ENCODE measurements around the gene DCAF5. TPM values are rescaled to one million over a fixed set of nuclear protein-coding genes. Genes with fewer than 3 reads are reported as not detected.
"Not testable (repeated sequence)": the region's sequence is repeated elsewhere in the genome, so short reads cannot be mapped to it uniquely, and the experiment has no call there.

The DCAF5 gene
- polyA plus RNA-seq, 1 donor: 66.6 TPM

DNA sequence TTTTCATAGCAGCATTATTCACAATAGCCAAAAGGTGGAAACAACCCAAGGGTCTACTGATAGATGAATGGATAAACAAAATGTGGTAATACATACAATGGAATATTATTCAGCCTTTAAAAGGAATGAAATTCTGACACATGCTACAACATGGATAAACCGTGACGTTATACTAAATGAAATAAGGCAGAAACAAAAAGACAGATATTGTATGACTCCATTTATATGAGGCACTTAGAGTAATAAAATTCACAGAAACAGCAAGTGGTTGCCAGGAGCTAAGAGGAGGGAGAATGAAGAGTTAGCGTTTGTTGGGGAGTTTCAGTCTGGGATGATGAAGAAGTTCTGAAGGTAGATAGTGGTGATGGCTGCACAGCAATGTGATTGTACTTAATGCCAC lies 76.6 kb downstream of the DCAF5 start:
- DNase-seq: no peak

DNA sequence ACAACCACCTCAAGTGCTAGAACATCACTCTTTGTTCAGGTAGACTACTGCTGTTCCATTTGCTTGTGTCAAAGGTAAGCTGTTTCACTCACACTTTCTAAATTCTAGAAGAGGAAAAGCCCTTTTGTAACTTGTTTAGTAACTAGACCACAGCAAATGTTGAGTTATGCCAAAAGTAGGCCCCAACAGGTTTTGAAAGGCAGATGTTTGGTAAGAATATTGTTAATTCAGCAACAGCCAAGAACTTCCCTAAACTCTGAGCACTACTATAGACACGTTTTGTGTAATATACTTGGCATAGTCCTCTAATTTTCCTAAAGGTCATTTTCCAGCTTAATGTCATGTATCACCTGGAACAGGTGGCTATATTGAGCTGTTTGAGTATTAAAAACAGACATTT lies 79.0 kb downstream of the DCAF5 start:
- no peak for DNase-seq

DNA sequence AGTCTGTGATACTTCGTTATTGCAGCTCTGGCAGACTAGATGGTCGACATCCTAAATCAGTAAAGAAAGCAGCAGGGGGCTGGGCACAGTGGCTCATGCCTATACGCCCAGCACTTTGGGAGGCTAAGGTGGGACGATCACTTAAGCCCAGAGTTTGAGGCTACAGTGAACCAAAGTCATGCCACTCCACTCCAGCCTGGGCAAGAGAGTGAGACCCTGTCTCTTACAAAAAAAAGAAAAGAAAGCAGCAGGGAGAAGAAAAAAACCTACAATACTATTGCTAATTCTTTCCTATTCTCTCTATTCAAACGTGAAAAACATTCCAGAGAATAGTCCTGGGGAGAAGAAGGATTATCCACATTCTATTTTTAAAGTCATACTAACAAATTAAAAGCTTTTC lies 79.5 kb downstream of the DCAF5 start:
- no peak for DNase-seq

DNA sequence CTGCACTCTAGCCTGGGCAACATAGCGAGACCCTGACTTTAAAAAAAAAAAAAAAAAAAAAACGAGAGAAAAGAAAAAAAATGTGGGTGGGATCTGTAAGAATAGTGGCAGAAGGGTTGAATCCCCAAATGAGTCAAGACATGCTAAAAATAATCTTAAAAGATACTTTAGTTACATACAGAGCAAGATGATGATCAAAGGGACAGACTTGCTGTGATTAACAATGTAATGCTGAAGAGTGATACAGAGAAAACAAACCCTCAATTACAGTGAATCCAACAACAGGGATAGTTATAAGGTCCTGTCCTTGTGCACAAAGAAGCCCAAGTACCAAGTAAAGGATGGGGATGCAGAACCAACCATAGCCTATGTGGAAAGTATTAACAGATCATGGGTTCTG lies 80.3 kb downstream of the DCAF5 start:
- no peak for DNase-seq

DNA sequence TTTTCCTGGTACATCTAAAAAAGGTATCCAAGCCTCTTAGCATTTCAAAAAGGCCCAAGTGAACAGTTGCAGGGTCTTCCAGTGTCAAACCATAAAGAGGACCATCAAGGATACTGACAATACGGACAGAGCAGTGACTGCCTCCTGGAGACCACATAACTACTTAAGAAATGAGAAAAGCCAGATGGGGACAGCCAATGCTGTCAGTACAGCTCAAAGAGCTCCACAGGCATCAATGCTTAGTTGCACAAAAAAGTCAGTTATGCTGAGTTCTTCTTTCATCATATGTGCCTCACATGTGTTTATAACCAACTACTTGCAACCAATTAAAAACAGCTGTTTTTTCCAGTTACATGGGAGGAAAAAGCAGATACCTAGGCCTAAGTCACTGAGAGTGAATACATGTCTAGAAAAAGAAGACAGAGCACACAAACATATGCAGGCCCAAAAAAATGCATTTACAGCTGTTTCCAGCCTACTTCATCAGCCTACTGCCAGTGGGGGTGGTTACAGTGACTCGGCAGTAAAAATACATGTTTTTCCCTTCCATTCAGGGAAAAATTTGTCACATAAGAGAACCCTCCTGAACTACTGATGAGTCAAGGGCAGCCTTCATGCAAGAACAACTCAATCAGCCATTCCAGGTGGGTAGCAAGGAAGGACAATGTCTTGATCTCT lies 84.0 kb downstream of the DCAF5 start:
- DNase-seq: no peak

DNA sequence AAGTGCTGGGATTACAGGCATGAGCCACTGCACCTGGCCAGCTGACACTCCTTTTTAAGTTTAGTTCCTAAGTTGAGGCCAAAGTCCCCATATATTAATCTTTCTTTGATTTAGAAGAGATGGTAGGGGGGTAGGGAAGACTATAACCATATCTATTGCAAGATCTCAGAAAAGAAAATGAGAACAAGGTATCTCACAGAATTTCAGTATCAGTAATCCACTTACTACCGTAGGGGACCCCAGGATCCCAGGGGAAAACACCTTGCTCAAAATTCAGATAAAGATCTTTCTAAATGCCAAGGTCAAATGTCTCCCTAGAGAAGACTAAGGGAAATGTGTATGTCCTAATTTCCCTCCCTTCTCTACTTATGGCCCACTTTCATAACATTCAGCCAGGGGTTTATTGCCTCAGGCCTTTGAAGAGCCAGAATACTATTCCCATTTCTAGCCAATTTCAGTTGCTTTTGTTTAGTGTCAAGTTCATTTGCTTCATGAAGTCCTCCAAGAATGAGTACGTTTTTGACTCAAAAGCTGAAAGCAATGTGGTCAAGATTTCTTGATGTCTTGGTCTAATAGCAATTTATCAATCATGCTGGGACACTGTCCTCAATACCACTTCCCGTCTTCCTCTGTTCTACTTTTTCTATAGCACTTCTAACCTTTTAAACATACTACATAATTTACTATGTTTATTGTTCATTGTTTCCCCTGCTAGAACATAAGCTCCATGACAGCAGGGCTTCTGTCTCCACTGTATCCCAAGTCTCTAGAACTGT lies 86.3 kb downstream of the DCAF5 start:
- DNase-seq: no peak

DNA sequence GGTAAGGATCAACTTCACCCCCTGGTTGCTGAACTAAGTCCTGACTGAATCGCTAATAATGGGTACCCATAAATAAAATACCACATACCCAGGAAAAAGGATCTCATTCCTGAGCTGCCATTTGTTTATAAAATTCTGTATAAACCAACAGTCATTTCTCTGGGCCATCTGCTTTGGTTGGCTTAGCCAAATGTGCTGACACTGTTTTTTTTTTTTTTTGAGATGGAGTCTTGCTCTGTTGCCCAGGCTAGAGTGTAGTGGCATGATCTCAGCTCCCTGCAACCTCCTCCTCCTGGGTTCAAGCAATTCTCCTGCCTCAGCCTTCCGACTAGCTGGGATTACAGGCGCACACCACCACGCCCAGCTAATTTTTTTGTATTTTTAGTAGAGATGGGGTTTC lies 87.0 kb downstream of the DCAF5 start:
- DNase-seq: not testable (repeated sequence)

DNA sequence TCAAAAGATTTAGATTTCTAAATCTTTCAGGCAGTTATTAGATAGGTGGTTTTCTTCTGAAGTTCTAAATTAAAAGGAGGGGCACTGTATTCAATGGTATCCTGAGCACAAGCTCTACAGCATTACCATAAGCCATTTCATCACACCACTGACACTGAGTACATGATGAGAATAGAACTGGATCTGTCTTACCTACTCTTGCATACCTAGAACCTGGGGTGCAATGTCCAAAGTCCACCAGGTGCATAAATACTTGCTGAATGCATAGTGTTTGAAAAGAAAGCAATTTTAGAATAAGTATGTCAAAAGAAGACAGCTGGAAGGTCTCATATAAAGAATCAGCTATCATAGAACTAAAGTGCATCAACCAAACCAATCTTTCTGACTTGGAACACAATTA lies 88.3 kb downstream of the DCAF5 start:
- DNase-seq: no peak

DNA sequence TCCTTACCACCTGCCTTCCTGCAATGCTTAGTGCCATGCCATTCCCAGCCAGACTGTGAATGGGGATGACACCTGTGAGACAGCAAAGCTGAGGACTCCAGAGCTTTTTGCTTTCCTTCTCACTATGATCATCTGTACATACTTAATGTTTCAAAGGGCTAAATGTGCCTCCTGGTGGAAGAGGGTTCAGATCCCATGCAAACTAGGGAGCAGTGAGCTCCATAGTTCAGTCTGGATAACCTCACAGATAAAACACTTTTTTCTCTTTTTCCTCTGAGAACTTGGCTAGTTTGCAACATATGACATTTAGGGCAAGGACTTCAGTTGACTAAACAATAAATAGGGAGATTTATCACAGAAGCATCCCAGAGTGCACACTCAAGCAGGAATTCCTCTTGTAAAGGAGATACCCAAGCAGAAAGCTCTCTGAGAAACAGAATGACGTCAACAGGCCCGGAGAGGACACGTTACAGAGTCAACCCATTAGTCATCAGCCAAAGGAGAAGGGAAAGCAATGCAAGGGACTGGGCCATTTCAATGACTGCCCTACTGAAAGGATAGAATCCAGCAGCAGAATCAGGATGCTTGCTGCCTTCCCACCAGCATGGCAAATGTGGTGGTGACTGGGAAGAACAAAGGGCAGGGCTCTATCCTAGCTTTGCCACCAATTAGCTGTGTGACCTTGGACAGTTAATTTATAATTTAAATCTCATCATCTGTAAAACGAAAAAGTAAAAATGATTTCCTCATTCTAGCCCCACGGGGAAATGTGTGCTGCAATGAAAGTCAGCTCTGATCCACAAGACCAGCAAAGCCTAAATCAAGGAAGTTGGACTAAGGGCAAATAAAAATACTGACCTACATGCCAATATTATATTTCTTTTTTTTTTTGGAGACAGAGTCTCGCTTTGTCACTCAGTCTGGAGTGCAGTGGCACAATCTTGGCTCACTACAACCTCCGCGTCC lies 93.0 kb downstream of the DCAF5 start:
- no peak for DNase-seq

DNA sequence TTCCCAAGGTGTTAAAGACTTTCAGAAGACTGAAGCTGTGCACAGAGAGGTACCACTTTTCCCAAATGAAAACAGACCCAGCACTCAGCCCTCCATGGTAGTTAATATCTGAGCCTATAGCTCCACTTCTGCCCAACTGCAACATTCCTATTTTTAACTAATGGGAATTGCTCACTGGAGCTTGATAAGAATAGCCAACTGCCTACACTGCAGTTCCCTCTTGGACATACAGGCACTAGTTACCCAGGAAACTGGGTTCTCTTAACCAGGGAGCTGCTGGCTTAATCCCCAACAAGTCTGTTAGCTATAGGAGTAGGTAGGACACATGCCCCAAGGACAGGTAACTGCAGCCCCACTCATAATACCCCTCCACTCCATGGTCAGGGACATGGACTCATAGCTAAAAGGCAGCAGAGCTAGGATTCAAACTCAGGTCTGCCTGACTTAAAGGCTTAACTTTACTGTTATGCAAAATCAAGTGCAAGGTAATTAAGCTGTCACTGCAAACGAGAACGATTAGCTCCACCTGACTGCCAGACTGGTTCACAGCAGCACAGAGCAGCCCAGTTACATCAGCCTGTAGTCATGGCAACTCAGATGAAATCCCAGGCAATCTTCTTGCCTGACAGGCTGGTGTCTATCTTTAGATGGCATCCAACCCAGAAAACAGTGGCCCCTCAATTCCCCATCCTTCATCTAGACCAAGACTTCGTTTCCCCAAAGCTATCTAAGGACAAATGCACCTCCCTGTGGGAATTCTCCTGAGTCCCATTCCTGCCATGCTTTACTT lies 96.7 kb downstream of the DCAF5 start:
- DNase-seq: no peak

DNA sequence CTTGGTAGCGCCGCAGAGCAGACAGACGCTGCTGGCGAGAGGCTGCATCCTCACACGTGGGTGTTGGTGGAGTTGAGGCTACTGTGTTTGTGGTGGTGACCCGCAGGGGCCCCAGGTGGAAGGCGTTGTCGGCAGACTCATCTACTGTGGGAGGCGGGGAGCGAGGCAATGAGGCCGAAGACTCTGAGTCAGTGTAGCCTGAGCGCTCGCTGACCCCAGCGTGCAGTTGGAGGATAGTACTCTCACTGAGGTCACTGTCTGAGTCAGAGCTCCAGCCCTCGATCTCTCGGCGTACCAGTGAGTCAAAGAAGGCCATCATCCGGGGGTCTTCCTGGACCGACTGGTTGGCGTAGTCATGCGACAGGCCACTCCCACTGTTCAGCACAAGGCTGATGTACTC lies 97.8 kb downstream of the DCAF5 start:
- DNase-seq: no peak

DNA sequence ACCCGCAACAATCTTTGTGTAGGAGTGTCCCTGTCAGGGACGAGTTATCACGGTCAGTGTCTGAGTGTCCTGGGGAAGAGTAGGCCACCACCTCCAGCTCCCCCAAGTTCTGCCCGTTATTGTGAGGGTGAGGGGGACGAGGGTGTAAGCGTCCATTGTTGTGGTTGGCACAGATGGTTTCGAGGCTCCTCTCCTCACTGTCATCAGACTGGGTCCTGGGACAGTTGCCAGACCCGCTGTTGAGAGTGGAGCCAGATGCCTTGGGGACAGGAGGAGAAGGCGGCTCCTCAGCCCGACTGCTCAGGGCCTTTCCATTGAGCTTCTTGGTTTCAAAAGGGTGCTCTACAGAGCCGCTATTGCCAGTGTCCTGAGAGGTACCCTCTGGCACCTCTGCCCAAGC lies 98.9 kb downstream of the DCAF5 start:
- no peak for DNase-seq

DNA sequence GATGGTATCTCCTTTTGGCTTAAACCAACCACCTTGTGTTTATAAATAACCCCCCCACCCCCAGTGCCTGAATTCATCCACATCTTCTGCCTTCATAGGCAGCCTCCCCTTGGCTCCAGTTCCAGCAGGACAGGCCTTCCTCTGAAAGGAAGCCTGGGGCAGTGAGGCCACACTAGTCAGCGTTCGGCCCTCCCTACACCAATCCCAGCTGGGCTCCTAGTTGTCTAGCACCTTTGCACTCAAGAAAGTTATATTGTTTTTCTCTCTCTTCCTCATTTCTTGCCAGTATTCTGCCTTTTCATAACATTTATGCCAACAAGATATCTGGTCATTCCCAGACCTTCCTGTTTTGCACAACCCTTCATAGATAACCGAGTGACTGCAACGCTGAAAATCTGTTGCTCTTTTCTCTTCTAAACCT lies 100.7 kb downstream of the DCAF5 start:
- DNase-seq: no peak

DNA sequence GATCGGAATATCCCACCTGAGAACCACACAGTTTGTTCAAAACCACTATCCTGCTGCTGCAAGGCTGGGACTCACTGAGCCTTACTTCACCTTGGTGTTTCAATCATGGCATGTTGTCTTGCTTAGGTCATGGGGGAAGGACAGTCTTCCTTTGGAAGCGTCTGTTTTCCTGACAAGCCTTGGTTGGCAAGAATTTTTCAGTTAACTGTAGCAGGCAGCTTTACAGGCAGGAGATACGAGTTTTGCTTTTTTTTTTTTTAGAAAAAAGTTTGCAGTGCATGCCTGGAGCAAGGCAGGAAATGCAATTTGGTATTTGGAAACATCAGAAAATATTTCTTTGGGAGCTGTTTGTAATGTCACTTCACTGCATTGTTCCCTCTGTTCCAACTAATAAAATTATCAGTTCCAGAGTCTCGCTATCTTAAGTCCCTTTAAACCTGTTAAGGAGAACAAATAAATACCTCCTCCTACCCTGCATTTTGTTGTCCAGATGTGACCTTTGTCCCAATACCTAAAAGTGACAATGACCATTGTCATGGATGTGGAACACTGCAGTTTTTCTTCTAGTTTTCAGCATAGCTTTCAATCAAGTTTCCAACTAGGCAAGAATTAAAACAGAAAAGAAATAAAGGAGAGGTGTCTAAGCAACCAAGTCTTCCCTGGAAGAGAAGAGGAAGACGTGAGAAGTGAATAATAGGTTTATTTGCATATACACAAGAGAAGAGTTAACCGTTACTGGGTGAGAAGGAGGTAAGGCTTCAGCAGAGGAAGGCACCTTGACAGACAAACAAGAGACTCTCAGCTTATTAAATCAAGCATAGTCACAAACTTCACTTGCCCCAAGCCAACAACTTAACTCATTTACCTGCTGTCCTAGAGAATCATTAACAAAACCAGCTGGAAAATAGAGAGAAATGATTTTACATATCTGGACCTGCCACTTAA lies 102.4 kb downstream of the DCAF5 start:
- no peak for DNase-seq

DNA sequence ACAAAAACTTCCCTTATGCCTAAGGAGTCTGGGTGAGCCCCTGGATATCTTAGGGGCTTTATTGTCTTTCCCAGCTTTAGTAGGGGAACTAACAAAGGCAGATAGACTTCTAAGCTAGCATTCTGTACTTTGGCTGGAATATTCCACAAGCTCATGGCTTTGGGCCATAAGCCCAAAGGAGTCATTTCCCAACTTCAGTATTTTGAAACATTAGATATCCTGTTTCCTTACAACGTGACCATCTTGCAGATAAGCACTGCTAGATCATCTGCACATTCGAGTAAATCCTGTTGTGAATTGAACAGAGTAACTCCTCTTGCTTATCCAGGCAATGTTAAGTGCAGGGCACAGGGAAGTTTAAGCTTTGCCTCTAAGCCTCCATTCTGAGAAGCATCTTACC lies 103.2 kb downstream of the DCAF5 start:
- DNase-seq: no peak

DNA sequence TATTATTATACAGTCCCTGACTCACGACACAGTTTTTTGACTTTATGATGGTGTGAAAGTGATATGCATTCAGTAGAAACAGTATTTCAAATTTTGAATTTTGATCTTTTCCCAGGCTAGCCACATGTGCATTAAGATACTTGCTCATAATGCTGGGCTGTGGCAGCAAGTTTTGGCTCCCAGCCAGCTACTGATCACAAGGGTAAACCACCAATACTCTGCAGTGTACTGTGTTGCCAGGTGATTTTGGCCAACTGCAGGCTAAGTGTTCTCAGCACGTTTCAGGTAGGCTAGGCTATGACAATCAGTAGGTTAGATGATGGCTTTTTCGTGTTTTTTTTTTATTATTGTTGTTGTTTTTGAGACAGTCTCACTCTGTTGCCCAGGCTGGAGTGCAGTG lies 104.5 kb downstream of the DCAF5 start:
- DNase-seq: no peak

DNA sequence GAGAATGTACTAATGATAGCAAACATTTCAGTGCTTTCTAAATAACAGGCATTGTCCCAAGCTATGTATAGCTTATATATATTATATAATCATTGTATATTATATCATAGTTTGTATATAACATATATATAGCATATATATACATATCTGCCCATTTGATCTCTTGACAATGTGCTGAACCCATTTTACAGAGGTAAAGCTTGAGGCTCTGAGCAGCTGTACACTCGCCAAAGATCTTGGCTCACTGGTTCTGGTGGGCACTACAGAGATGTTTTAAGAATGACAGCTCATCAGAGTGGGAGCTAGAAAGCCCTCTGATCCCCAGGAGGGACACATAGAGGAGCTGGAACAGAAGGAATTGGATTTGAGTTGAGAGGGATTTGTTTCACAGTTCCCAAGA lies 105.7 kb downstream of the DCAF5 start:
- DNase-seq: no peak

DNA sequence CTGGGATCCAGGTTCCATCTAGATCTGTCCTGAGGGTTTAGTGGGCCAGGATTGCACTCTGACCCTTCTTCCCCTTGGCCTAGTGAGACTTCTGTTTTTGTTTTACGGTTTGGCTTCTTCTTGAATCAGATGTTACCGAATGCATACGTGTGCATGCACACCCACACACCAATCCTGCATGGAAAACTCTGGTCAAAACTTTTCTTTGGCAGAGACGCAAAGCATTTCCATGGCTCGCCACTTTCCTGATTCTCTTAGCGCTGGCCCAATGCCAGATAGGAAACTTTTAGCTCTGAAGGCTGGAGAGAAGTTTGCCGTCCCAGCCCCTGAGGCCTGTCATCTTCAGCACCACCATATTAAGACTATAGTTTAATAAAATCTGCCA lies 106.5 kb downstream of the DCAF5 start:
- DNase-seq: no peak

DNA sequence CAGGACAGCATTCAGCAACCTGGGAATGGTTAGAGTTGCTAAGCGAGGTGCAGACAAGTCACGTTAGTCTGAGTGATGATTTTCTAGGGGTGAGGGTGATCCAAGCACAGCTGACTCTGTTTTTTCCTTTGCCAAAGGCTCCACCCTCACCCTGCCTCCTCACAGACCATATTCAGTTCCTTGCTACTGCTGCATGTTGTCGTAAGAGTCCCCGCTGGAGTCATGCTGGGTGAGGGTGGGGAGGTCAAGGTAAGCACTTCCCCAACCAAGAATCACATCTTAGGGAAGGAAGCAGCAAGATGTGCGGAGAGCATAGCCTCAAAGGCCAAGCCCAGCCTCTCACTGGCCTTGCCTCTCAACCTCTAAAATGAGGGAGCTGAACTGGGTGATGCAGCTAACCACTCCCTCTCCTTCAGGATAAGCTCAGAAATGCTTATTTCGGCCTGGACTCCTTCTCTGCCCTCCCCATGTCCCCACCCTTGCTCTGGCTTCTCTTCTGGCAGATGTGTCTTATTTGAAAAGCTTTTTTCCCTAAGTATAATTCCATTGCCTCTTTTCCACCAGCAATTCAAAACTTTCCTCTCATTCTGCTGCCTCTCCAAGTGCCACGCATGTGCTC lies 107.0 kb downstream of the DCAF5 start:
- no peak for DNase-seq

DNA sequence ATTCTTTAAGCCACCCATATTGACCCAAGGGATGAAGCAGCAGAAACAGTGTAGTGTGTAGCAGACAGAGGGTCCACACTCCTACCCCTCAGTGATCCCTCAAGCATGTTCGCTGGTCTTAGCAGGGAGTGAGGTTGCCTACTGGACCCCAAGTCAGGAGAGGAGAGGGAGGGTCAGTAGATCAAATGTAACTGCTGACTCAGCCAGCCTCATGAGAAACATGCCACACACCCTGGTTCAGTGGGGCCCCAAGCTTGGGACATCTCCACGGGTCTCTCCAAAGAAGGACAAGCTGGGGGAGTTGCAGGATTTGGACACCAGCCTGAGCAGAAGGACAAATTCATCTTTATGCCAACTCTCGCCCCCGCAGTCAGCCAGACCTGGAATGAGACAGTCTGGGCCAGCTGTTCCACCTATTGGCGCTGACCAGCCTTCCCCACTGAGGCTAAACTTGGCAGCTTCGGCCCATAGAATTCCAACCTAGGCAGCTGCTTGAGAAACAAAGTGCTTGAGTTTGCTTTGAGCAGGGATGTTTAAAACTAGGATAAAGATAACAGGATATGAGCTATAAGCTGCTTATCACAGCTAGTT lies 107.9 kb downstream of the DCAF5 start:
- DNase-seq: no peak

All from left kidney (tissue), 2 donors.